H1 (cell line): ENCODE data around the gene MED12L. TPM values are rescaled to one million over a fixed set of nuclear protein-coding genes. Genes with fewer than 3 reads are reported as not detected.

Source experiments
- polyA plus RNA-seq, 7 experiments: library from polyadenylated mRNA; depleted of rRNA in 3 of 7; stranded (reverse) in 5 of 7; unstranded in 2 of 7; fragments of >200 nt in 5 of 7; fragments of 200-250 nt in 2 of 7; gene quantifications; 1 replicate in 5 of 7; 2 replicates in 1 of 7; 4 replicates in 1 of 7; pipeline versions ENCODE4 v1.2.1 to v1.2.3, GENCODE V29; 2011 to 2013; ENCODE audit warnings: missing spikeins in 2 of 7, mixed read lengths in 2 of 7
- total RNA-seq: library from RNA; stranded (reverse); fragmentation: NEBNext Ultra II Directional; extraction: Animal tissue kit (Norgen Biotek cat#: 25700); gene quantifications from 2 replicates; pipeline ENCODE4 v1.2.1, GENCODE V29; 2021
- TF ChIP-seq, protein P1 (sequence below): fragments of 300-600 bp; sonication (generic); IDR thresholded peaks from 2 replicates; pipeline ENCODE4 v1.7.1; 2012; ENCODE audit warnings: low read length, moderate library complexity, mild to moderate bottlenecking, inconsistent platforms; ENCODE audit not compliant: insufficient replicate concordance

MED12L gene
- total and polyA plus RNA-seq, 2 of the 8 experiments (the other 6 are each of a cell fraction or from before 2014, with no cell fraction given), result 3.6 to 26.2 TPM

DNA sequence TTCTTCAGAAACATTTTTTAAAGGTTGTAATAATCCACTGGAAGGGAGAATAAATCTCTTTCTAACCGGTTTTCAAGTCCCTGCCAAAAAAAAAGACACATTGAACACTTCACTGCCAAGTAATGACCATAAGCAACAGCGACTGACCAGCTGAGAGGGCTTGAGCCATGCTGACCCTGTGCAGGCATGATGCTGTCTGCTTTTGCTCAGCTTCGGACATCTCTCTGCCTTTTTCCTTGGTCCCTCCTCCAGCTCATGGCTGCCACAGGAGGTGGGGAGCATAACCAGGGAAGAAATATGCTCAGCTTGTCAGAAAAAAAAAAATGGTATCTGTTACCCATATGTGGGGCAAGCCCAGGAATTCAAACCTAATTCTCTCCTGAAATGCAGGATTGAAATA lies 373.9 kb downstream of the MED12L start (continued):
- TF ChIP-seq, protein P1, sequence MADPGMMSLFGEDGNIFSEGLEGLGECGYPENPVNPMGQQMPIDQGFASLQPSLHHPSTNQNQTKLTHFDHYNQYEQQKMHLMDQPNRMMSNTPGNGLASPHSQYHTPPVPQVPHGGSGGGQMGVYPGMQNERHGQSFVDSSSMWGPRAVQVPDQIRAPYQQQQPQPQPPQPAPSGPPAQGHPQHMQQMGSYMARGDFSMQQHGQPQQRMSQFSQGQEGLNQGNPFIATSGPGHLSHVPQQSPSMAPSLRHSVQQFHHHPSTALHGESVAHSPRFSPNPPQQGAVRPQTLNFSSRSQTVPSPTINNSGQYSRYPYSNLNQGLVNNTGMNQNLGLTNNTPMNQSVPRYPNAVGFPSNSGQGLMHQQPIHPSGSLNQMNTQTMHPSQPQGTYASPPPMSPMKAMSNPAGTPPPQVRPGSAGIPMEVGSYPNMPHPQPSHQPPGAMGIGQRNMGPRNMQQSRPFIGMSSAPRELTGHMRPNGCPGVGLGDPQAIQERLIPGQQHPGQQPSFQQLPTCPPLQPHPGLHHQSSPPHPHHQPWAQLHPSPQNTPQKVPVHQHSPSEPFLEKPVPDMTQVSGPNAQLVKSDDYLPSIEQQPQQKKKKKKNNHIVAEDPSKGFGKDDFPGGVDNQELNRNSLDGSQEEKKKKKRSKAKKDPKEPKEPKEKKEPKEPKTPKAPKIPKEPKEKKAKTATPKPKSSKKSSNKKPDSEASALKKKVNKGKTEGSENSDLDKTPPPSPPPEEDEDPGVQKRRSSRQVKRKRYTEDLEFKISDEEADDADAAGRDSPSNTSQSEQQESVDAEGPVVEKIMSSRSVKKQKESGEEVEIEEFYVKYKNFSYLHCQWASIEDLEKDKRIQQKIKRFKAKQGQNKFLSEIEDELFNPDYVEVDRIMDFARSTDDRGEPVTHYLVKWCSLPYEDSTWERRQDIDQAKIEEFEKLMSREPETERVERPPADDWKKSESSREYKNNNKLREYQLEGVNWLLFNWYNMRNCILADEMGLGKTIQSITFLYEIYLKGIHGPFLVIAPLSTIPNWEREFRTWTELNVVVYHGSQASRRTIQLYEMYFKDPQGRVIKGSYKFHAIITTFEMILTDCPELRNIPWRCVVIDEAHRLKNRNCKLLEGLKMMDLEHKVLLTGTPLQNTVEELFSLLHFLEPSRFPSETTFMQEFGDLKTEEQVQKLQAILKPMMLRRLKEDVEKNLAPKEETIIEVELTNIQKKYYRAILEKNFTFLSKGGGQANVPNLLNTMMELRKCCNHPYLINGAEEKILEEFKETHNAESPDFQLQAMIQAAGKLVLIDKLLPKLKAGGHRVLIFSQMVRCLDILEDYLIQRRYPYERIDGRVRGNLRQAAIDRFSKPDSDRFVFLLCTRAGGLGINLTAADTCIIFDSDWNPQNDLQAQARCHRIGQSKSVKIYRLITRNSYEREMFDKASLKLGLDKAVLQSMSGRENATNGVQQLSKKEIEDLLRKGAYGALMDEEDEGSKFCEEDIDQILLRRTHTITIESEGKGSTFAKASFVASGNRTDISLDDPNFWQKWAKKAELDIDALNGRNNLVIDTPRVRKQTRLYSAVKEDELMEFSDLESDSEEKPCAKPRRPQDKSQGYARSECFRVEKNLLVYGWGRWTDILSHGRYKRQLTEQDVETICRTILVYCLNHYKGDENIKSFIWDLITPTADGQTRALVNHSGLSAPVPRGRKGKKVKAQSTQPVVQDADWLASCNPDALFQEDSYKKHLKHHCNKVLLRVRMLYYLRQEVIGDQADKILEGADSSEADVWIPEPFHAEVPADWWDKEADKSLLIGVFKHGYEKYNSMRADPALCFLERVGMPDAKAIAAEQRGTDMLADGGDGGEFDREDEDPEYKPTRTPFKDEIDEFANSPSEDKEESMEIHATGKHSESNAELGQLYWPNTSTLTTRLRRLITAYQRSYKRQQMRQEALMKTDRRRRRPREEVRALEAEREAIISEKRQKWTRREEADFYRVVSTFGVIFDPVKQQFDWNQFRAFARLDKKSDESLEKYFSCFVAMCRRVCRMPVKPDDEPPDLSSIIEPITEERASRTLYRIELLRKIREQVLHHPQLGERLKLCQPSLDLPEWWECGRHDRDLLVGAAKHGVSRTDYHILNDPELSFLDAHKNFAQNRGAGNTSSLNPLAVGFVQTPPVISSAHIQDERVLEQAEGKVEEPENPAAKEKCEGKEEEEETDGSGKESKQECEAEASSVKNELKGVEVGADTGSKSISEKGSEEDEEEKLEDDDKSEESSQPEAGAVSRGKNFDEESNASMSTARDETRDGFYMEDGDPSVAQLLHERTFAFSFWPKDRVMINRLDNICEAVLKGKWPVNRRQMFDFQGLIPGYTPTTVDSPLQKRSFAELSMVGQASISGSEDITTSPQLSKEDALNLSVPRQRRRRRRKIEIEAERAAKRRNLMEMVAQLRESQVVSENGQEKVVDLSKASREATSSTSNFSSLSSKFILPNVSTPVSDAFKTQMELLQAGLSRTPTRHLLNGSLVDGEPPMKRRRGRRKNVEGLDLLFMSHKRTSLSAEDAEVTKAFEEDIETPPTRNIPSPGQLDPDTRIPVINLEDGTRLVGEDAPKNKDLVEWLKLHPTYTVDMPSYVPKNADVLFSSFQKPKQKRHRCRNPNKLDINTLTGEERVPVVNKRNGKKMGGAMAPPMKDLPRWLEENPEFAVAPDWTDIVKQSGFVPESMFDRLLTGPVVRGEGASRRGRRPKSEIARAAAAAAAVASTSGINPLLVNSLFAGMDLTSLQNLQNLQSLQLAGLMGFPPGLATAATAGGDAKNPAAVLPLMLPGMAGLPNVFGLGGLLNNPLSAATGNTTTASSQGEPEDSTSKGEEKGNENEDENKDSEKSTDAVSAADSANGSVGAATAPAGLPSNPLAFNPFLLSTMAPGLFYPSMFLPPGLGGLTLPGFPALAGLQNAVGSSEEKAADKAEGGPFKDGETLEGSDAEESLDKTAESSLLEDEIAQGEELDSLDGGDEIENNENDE, result no peak
